CD1c-positive myeloid dendritic cell (primary cell): Measurements from ENCODE around the gene ALS2.
"Not testable (repeated sequence)": the region's sequence is repeated elsewhere in the genome, so short reads cannot be mapped to it uniquely, and the experiment has no call there.

Experiments used
- DNase-seq: peaks from one replicate; pipeline ENCODE4 v3.0.0-alpha.2; 2016; ENCODE audit errors: extremely low spot score

Gene ALS2

DNA sequence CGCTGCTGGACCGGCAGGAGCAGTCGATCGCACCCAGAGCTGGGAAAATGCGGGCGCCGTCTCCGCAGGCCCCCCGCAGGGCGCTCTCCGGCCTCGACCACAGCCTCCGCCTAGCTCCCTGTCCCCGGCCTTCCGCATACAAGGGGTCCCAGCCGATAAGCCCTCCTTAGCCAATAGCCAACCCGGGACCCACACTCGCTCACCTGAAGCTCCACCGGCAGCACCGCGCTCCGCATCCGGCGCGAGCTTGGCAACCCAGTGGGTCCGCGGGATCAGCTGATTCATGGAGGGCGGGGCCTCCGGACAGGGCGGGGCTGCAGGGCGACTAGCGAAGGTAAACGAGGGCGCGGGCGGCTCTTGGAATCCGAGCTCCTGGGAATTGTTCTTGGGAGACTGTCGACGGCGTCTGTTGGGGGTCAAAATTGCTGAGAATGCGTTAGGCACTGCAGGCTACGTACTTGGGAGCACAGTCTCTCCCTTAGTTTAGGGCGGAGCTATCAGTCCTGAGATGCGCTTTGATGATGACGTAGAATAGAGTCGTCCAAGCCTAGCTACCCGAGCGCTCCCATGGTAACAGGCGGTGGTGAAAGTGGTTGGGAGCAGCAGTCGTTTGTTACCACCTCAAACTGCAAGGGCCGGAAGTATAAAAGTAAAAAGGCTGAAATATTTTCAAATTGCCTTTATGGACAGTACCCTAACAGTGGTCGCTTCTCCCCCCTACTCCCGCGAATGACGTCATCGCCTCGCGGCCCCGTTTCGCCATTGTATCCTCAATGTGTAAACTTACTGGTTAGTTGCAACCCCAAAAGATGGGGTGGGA lies at the start of gene ALS2:
TSS of gene ALS2 (minus strand) at position 260 of the 820 bp plus-strand sequence. CDS start 12,048 bp downstream, outside the sequence.
- DNase-seq: peak; percentile 94

DNA sequence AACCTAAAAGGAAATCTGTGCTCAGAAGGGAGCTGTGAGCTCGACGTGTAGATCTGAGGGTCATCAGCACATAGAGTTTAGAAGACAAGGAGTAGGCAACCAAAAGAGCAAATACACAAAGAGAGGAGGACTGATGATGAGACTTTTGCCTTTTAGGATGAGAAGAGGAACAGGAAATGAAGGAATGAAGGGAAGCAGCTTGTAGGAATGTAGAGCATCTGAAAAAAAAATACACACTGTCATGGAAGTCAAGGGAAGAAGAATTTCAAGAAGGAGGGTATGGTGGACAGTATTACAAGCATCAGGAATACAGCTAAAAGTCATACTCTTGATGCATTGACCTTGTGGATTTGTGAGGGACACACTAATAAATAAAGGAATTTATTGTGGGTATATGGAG lies 47.5 kb upstream of the ALS2 start:
- DNase-seq: no peak

DNA sequence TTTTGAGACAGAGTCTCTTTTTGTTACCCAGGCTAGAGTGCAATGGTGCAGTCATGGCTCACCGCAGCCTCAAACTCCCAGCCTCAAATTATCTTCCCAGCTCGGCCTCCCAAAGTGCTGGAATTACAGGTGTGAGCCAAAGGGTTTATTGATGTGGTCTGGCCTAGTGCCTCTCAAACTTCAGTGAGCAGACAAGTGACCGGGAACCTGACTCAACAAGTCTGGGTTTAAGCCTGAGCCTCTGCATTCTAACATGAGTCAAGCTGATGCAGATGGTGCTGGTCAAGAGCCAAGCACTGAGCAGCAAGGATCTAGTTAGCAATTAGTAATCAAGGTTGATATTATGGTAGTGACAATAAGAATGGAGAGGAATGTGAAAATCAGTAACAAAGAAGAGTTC lies 46.9 kb upstream of the ALS2 start:
- DNase-seq: no peak

DNA sequence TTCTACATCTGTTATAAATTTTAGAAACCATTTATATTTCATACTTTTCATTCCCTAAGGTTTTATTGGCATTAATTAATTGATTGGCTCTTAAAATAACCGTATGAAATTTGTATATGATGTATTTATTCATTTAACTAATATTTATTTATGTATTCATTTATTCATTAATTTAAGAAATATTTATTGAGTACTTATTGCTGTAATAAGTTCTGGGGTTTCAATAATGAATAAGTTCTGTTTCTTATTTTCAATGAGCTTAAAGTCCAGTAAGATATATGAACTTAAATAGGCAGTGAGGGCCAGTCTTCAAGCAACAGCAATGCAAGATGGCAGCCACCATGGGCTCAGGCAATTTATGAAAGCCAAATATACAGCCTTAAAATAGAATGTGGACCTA lies 43.5 kb upstream of the ALS2 start:
- DNase-seq: no peak

DNA sequence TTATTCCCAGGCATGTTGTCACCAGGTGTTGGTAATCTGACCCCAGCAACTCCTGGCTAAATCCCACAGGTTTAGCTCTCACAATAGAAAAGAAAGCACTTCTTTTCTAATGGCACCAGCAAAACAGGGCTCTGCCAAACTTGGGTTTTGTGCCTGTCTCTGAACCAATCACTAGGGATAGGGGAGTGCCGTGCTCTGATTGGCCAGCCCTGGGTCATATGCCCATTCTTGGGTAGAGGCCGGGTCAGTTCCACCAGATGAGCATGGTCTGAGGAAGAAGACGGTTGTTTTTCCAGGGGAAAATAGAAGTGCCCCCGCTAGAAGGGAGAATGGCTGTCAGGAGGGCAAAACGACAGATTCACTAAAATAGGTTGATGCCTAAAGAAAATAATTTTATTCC lies 40.3 kb upstream of the ALS2 start:
- DNase-seq: no peak

DNA sequence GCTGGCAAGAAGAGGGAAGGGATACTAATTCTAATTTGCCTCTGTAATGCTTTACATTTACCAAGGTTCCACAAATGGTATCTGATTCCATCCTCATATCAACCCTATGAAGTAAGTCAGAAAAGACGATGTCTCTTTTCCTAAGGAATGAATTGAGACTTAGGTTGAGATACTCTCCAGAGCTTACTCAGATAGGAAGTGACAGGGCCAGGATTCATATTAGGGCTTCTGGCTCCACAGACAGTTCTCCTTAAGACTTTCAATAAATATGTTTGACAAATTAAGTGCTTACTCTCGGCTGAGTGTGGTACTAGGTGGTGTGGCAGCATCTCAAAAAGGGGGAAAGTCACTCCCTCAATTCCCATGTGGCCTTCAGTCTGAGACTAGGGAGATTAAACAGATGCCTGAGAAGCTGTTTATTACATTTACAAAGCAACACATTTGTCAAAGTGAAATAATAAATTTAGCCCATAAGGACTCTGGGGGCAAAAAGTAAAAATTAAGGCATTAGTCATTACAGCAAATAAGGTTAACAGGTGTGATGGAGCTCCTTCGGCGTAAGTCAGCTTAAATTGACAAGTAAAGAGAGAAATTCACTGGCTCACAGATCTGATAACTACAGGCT lies 39.8 kb upstream of the ALS2 start:
- DNase-seq: no peak

DNA sequence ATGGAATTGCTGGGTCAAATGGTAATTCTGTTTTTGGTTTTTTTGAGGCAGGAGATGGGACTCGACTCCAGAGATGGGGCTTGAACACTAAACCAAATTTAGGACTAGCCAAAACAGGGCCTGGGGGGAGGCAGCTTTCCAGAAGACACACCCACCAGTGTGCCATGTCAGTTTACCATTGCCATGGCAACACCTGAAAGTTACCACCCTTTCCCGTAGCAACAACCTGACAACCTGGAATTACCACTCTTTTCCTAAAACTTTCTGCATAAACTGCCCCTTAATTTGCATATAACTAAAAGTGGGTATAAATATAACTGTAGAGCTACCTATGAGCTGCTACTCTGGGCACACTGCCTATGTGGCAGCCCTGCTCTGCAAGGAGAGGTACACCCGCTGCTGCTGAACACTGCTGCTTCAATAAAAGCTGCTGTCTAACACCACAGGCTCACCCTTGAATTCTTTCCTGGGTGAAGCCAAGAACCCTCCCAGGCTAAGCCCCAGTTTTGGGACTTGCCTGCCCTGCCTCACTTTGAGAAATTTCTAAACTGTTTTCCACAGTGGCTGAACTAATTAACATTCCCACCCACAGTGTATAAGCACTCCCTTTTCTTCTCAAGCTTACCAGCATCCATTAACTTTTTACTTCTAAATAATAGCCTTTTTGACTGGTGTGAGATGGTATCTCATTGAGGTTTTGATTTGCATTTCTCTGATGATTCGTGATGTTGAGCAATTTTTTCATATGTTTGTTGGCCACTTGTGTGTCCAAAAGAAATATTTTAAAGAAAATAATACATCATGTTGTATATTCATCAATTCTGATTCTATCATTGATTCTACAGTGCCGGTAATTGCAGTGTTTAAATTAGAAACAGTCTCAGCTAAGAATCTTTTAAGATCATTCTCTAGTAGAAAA lies 36.2 kb upstream of the ALS2 start:
- DNase-seq: no peak

DNA sequence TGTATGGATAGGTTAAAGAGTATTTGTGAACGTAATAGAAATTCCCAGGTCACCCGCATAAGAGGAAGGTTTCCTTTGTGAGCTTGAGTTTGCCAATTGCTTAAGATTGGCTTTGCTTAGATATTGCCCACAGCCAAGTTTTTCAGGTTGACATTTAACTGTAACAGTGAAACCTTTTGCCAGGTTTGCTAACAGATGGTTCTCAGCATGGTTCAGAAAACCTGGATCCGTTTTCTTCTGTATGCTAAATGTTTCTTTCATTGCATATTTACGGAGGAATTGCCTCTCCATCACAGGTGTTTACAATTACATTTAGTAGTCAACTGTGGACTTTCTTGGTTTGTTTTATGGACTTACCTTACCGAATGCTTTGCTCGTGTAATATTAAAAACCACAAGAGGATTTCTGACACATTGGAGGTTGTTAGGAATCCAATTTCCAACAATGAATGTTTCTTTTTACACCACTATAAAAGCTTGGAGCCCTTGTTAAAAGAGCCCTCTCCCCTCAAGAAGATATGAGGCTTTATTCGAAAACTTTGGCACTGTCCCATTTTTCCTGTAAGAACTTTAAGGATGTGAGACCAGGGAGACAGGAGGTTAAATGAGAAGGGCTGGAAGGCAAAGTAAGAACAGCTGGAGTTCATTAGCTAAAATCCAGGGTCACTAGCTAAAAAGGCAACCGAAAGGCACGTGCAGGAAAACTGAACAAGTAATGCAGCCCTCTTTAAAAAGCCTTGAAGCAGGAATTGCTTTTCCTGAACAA lies 33.4 kb upstream of the ALS2 start:
- no peak for DNase-seq

DNA sequence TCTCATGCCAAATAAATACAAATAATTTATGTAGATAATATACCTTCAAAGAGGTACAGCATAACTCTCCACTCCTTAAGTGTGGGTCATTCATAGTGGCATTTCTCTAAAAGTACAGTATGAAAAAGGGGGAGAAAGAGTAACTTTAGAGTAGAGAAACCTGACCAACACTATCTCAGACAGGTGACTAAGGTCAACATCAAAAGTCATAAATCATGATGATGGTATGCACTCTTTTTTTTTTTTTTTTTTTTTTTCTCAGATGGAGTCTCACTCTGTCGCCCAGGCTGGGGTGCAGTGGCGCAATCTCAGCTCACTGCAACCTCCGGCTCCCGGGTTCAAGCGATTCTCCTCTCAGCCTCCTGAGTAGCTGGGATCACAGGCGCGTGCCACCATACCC lies 29.9 kb upstream of the ALS2 start:
- not testable (repeated sequence) for DNase-seq

DNA sequence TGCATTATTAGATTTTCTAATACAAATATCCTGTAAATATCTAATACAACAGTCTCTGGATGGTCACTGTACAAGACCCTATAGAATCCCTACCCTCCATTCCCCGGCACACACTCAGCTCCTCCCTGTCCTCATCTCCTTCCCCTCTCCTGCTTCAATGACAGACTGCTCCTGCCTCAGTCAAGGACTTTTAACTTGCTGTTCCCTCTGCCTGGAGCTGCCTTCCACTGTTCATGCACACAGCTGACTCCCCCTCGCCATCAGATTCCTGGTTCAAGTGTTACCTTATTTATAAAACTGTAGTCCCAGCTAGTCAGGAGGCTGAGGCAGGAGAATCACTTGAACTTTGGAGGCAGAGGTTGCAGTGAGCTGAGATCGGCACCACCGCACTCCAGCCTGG lies 28.9 kb upstream of the ALS2 start:
- no peak for DNase-seq

DNA sequence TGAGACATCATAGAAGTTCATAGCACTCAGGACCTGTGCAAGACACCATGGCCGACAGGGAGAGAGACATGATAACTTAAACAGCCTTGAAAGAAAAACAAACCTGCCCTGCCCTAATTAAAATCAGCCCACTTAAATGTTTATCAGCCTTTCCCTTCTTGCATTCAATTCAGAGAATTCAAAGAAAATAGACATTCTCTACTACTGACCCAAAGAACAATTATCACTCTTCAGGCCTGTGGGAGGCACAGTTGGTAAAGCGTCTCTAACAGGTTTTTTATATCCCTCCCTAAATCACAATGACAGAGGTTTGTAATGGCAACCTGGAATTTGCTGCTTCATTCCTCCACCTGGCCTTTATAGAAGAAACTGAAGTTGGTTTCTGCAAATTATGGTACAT lies 27.3 kb upstream of the ALS2 start:
- no peak for DNase-seq

DNA sequence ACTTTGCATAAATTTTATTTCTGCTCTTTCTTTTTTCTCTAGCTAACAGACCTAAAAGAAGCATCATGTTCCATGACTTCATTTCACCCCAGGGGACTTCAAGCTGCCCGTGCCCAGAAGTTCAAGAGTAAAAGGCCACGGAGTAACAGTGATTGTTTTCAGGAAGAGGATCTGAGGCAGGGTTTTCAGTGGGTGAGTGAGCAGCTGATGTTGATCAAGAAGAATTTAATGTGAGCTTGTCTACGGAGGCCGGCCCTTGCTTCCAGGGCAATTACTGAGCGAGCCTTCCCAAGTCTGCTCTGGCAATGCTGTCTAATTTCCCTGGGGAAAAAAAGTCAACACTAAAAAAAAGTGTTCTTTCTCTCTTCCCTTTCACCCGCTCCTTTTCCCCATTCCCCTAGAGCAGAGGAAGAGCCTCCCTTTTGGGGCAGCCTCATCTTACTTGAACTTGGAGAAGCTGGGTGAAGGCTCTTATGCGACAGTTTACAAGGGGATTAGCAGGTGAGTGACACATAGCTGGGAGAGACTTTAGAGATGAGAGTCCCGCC lies 26.8 kb upstream of the ALS2 start:
- no peak for DNase-seq

DNA sequence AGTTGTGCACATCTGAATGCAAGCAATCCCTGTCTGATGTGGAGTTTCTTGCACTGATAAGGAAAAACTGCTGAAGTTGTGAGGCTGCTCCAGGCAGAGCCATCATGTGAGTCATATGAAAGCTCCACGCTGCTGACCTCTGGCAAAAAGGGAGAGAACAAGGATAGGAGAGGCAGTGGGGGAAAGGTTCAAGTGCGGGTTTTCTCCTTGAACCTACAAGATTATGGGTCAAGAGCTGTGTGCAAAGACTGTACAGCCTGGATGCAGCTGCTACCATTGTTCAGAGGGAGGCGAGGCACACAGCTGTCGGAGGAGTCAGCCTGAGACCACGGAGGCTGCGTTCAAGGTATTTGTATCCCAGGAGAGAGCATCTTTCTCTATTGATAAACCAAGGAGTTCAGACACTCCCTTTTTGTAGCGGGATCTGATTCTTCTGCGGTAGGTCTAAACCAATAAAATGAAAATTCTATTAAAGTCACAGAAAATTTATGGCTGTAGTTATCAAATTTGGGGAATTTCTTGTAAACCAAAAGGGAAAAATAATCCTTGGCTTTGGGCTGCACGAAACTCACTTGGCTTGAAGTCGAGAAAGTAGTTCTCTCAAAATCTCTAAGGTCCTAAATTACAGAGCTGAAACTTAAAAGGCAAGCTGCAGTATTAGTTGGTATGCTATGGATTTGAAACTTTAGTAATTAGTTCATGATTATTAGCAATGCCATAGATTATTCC lies 25.9 kb upstream of the ALS2 start, which contains the start of gene CDK15:
TSS of gene CDK15 (plus strand) at position 96 of the 729 bp plus-strand sequence. CDS start at position 224, 128 bp downstream.
- DNase-seq: no peak

DNA sequence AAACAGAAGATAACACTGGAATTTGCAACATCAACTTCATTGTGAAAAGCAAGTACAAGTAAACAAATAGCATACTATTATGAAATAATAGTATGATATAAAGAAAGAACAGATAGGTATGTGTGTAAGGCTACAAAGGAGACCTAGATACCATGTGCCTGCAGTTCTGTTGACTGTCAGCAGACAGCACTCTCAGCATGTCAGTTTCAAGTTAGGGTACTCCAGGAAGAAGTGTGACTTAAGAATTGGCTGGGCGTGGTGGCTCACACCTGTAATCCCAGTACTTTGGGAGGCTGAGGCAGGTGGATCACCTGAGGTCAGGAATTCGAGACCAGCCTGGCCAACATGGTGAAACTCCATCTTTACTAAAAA lies 18.2 kb upstream of the ALS2 start:
- DNase-seq: not testable (repeated sequence)

DNA sequence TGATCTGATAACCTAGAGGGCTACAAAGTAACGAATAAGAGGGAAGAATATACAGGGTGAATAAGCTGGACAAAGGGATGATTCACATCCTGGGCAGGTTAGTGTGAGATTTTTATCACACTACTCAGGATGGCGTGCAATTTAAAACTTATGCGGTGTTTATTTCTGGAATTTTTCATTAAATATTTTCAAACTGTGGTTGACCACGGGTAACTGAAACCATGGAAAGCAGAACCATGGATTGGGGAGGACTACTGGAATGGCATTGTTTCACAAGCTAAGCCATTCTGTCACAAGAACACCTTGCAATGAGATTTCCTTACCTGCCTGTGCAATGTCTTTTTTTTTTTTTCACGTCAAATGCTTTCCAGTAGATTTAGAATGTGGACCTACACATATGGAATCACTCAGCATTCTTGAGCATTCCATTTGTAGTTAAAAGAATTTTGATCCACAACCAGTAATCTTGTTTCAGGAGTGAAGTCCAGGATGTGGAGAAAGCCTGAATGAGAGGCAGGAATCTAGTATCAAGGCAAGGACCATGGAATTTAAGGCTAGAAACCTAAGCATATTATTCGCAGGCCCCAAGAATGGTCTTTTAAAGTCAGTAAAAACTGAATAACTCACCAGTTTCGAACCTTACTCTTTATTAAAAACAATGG lies 17.6 kb upstream of the ALS2 start:
- DNase-seq: no peak

DNA sequence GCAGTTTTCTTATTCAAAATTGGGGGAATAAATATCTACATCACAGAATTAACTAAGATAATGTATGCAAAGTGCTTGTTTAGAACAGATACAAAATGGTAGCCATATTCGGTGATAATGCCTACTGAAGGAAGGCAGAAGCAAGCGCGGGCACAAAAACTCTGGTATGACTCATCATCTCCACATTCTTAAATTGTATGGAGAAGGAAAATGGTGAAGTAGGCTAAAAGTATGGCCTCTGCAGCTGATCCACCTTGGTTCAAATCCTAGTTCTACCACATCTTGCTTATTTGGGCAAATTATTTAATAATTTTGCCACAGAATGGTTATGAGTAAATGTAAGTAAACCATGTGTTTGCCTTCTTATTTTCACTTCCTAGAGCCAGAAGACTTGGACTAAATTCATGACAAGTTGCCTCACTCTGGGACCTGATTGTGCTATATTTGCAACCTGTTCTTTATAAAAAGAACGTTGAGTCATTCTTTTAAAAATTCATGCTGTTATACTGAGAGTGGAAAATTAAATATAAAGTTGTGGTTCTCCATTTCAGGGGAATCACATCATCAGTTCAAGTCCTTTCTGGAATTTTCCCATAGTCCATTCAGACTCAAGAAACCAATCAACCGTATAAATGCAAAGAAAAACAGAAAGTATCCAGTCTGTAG lies 16.6 kb upstream of the ALS2 start:
- DNase-seq: no peak

DNA sequence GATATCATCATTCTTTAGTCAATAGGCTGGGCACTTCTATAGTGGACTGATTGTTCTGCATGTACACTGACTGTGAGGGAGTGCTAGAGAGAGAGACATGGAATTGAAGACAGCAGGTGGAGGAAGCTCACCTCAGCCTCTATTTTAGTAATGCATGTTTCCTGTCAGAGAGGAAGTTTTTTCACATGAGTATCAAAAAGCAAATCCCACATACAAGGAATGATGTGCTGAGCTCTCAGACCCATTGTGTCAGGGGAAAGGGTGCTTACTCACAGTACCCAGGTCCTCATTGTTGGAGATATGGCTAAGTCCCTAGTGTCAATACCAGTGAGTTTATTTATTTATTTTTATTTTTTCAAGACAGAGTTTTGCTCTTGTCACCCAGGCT lies 15.7 kb upstream of the ALS2 start:
- no peak for DNase-seq

DNA sequence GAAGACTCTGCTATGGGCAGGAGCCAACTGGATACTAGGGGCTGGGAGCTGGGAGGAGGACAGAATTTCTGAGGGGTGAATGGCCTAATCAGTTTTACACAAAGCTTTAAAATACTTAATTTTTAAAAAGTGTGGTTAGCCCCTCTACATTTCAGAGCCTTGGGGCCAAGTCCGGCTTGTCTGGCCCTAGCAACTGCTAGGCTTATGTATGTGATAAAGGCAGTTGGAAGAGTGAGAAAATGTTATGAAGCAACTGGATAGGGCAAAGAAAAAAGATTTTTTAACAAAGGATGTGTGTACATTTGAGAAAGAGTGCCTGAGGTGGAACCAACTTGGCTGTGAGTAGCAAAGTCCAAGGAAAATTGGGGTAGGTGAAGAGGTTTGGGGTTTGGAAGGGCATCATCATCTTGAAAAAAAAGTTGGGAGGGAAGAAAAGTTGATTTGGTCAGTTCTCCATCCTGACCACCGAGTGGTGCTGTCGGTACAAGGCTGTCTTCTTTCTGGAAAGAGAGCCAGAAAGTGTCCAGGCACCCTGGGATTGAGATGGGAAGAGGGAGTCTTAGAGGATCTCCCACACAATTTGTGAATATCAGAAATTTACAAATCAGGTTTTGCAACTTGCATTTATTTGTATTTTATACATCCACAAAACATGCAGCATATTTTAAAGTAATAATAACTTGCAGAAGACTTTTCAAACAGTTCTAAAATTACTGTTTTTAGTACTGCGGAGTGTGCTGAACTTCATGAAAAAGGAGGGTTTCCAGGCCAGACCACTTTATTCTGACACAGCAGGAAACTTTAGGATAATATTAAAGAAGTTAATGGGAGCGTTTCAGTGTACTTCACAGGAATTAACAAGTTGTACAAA lies 15.1 kb upstream of the ALS2 start:
- DNase-seq: peak; percentile 4

DNA sequence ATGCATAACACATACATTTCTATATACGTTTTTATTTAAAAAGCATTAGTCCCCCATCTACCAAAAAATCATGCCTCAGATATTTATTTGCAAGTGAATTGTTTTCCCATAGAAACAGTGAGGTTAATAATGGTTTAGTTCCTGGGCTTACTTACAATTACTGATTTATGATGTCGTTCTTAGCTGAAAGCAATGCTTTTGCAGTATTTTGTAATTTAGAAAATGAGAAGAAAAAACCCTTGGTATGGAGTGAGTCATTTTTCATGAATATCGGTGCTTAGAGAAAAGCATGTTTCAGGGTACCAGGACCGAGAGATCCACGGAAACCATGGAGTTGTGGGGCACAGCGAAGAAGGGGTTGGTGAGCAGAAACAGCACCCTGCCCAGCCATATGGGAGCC lies 13.6 kb upstream of the ALS2 start:
- DNase-seq: no peak
